A549 (cell line): ENCODE measurements around the gene C16orf92. TPM values are rescaled to one million over a fixed set of nuclear protein-coding genes. Genes with fewer than 3 reads are reported as not detected.

ENCODE experiments used
- ATAC-seq, 2 experiments: fragments of 200-7000 bp in 1 of 2; fragments of >200 bp in 1 of 2; cut with Nextera tagmentation in 1 of 2; cut with Tn5 transposase in 1 of 2; 3 replicates each; pipeline versions ENCODE4 v1.8.0 to v1.9.1; 2018 to 2020; ENCODE audit warnings: mild to moderate bottlenecking in 1 of 2, moderate library complexity in 1 of 2
- CTCF ChIA-PET: fragments of 300-600 bp; sonication (Branson Sonifier 250); formaldehyde crosslinking; extraction: SDS; loops from one replicate; lab custom pipeline; 2021; ENCODE audit warnings: antibody characterized with exemption, inconsistent platforms; lab: Yijun Ruan, JAX
- POLR2A ChIA-PET: fragments of 350-600 bp; formaldehyde crosslinking; extraction: SDS; loops from one replicate; lab custom pipeline; 2021; ENCODE audit warnings: antibody characterized with exemption, inconsistent platforms; lab: Yijun Ruan, JAX
- DNase-seq, 2 experiments: peaks; one replicate each; pipeline versions ENCODE4 v3.0.0 to v3.0.0-alpha.2; 2011 to 2016; ENCODE audit warnings: low read depth in 1 of 2, low spot score in 1 of 2
- FAIRE-seq: peaks from 2 replicates; lab custom pipeline; 2011; peaks lifted over from hg19 to GRCh38; lab: Jason Lieb, UNC
- H3K27ac ChIP-seq, 2 experiments: fragments of >200 bp; sonication (Bioruptor Twin); formaldehyde crosslinking; 3 replicates each; pipeline ENCODE4 v1.5.1; 2016 to 2017
- H3K4me1 ChIP-seq: fragments of >200 bp; sonication (Bioruptor Twin); formaldehyde crosslinking; 3 replicates; pipeline ENCODE4 v1.6.1; 2016
- H3K4me2 ChIP-seq: fragments of >200 bp; sonication (Bioruptor Twin); formaldehyde crosslinking; 3 replicates; pipeline ENCODE4 v1.6.1; 2016
- H3K4me3 ChIP-seq: fragments of >200 bp; sonication (Bioruptor Twin); formaldehyde crosslinking; 3 replicates; pipeline ENCODE4 v1.5.1; 2016
- H3K9me3 ChIP-seq: fragments of >200 bp; sonication (Bioruptor Twin); formaldehyde crosslinking; 3 replicates; pipeline ENCODE4 v1.6.1; 2016
- CHD2 ChIP-seq: fragments of 150-350 bp; IDR thresholded peaks from 2 replicates; pipeline ENCODE4 v1.6.1; 2014; ENCODE audit warnings: low read length; ENCODE audit not compliant: partially characterized antibody
- CHD4 ChIP-seq: fragments of 200-600 bp; sonication (generic); IDR thresholded peaks from 2 replicates; pipeline ENCODE4 v1.6.1; 2016; ENCODE audit warnings: antibody characterized with exemption, mild to moderate bottlenecking, borderline replicate concordance
- EHF ChIP-seq: fragments of 250-450 bp; sonication (Bioruptor Pico); IDR thresholded peaks from 2 replicates; pipeline ENCODE4 v1.5.0; 2020; ENCODE audit warnings: mild to moderate bottlenecking
- EHMT2 ChIP-seq: fragments of 200-600 bp; sonication (generic); IDR thresholded peaks from 2 replicates; pipeline ENCODE4 v1.6.1; 2016; ENCODE audit warnings: antibody characterized with exemption, low read depth, mild to moderate bottlenecking, moderate library complexity
- EP300 ChIP-seq, 2 experiments: fragments of >200 bp; sonication (Bioruptor Twin); formaldehyde crosslinking; IDR thresholded peaks; 2 replicates in 1 of 2; 3 replicates in 1 of 2; pipeline ENCODE4 v1.6.1; 2016 to 2017
- FOSB ChIP-seq: fragments of 250-450 bp; sonication (Bioruptor Pico); IDR thresholded peaks from 2 replicates; pipeline ENCODE4 v1.5.0; 2020; ENCODE audit warnings: mild to moderate bottlenecking, moderate library complexity
- HDAC2 ChIP-seq: fragments of 200-600 bp; sonication (generic); IDR thresholded peaks from 2 replicates; pipeline ENCODE4 v1.6.1; 2016
- HES2 ChIP-seq: fragments of >200 bp; sonication (Bioruptor Twin); formaldehyde crosslinking; IDR thresholded peaks from 2 replicates; pipeline ENCODE4 v1.6.1; 2016
- HMGXB4 ChIP-seq: fragments of 250-450 bp; sonication (Bioruptor Pico); IDR thresholded peaks from 2 replicates; pipeline ENCODE4 v1.5.0; 2021; ENCODE audit warnings: mild to moderate bottlenecking, moderate library complexity, borderline replicate concordance
- HOXB13 ChIP-seq: fragments of 250-450 bp; sonication (Bioruptor Pico); IDR thresholded peaks from 2 replicates; pipeline ENCODE4 v1.5.0; 2020; ENCODE audit warnings: low read depth, mild to moderate bottlenecking, moderate library complexity
- HOXB5 ChIP-seq: fragments of 250-450 bp; sonication (Bioruptor Pico); IDR thresholded peaks from 2 replicates; pipeline ENCODE4 v1.5.0; 2020; ENCODE audit warnings: mild to moderate bottlenecking, moderate library complexity
- JUNB ChIP-seq: fragments of >200 bp; sonication (Bioruptor Twin); formaldehyde crosslinking; IDR thresholded peaks from 2 replicates; pipeline ENCODE4 v1.6.1; 2016
- KDM1A ChIP-seq: fragments of 200-600 bp; sonication (generic); IDR thresholded peaks from 2 replicates; pipeline ENCODE4 v1.6.1; 2016; ENCODE audit warnings: low read depth, mild to moderate bottlenecking
- KDM5A ChIP-seq: fragments of 200-600 bp; sonication (generic); IDR thresholded peaks from 2 replicates; pipeline ENCODE4 v1.6.1; 2016; ENCODE audit warnings: antibody characterized with exemption, mild to moderate bottlenecking
- MAFK ChIP-seq: fragments of 450-650 bp; IDR thresholded peaks from 2 replicates; pipeline ENCODE4 v1.6.1; 2014; ENCODE audit not compliant: partially characterized antibody
- NFE2L2 ChIP-seq: fragments of 150-350 bp; conservative IDR thresholded peaks from 2 replicates; pipeline ENCODE4 v1.6.1; 2014; ENCODE audit warnings: low read length
- NPAS2 ChIP-seq: fragments of 250-450 bp; sonication (Bioruptor Pico); IDR thresholded peaks from 2 replicates; pipeline ENCODE4 v1.8.0; 2022; ENCODE audit warnings: mild to moderate bottlenecking, moderate library complexity, borderline replicate concordance
- POLR2AphosphoS2 ChIP-seq: conservative IDR thresholded peaks from 2 replicates; pipeline ENCODE4 v1.6.1; 2012; ENCODE audit warnings: low read length, improper control_type of control experiment, inconsistent platforms
- RAD21 ChIP-seq, 2 experiments: fragments of >200 bp in 1 of 2; sonication (Bioruptor Twin) in 1 of 2; formaldehyde crosslinking in 1 of 2; IDR thresholded peaks in 1 of 2; conservative IDR thresholded peaks in 1 of 2; 2 replicates in 1 of 2; 3 replicates in 1 of 2; pipeline ENCODE4 v1.6.1; 2012 to 2018; ENCODE audit warnings: inconsistent platforms in 1 of 2
- RARB ChIP-seq: fragments of 250-450 bp; sonication (Bioruptor Pico); IDR thresholded peaks from 2 replicates; pipeline ENCODE4 v1.8.0; 2021; ENCODE audit warnings: mild to moderate bottlenecking, moderate library complexity
- SMC3 ChIP-seq: fragments of >200 bp; sonication (Bioruptor Twin); formaldehyde crosslinking; IDR thresholded peaks from 3 replicates; pipeline ENCODE4 v1.6.1; 2018; ENCODE audit warnings: inconsistent platforms
- ZNF302 ChIP-seq: fragments of 250-450 bp; sonication (Bioruptor Pico); IDR thresholded peaks from 2 replicates; pipeline ENCODE4 v1.9.0; 2021; ENCODE audit warnings: inconsistent platforms, mild to moderate bottlenecking, moderate library complexity
- ZSCAN20 ChIP-seq: fragments of 250-450 bp; sonication (Bioruptor Pico); IDR thresholded peaks from 2 replicates; pipeline ENCODE4 v1.8.0; 2022; ENCODE audit warnings: mild to moderate bottlenecking, moderate library complexity
- WGBS: methylation state at CpG from one replicate; pipeline ENCODE4 v1.1.6; 2017; ENCODE audit errors: missing lambda C conversion rate; 5-methylcytosine and 5-hydroxymethylcytosine counted together
- polyA plus RNA-seq, 4 experiments: library from polyadenylated mRNA; depleted of rRNA in 3 of 4; stranded (reverse); fragments of >200 nt; fragmentation: RNase III in 1 of 4; extraction: RNeasy Plus Mini Kit Qiagen cat#74134 plus additional on column Dnase treatment in 1 of 4; gene quantifications; 2 replicates in 3 of 4; 3 replicates in 1 of 4; pipeline ENCODE4 v1.2.3, GENCODE V29; 2011 to 2017

C16orf92 gene
- polyA plus RNA-seq, 2 of the 4 experiments (the other 2 are of a cell fraction), result not detected

GRCh38 chr16:29985271-29985811 is 37.7 kb upstream of the C16orf92 start:
- FAIRE-seq (no peak), ATAC-seq (no peak), DNase-seq (no peak)
- POLR2A ChIA-PET, result interaction anchor here (1.0 to 1.2 kb wide), 3 partner anchors 8 to 161 kb away, joined by 3 to 6 read pairs (median 3); partner anchors contain the start of gene TAOK2
- no peaks in the 10 kb centered on the region for H3K4me1 ChIP-seq
- no peak overlapping the region for H3K4me2 ChIP-seq
- CTCF ChIA-PET, result interaction anchor here (0.6 to 5.3 kb wide), 5 partner anchors 10 to 169 kb away, joined by 3 to 22 read pairs (median 3); partner anchors contain the start of gene C16orf92
- no peak overlapping the region for H3K27ac ChIP-seq
- 98% methylated on average over 27 of the region's 28 CpGs for WGBS
- no peak overlapping the region for H3K4me3 ChIP-seq
- TF ChIP-seq EP300 (IDR thresholded peaks at IDR 0.05) (no peak), SMC3 (no peak), POLR2AphosphoS2 (no peak), KDM1A (no peak), JUNB (no peak), ZNF302 (CRISPR knock-in tag) (no peak), HES2 (no peak)
- H3K9me3 ChIP-seq, result no peaks in the 10 kb centered on the region

- TF ChIP-seq HOXB13, result no peak
- TF ChIP-seq NPAS2 (CRISPR knock-in tag), result no peak
- TF ChIP-seq FOSB (CRISPR knock-in tag), result no peak
- TF ChIP-seq NFE2L2, result no peak
- TF ChIP-seq MAFK, result no peak
- TF ChIP-seq KDM5A, result no peak
- TF ChIP-seq HDAC2, result no peak
- TF ChIP-seq RAD21 (conservative IDR thresholded peaks at IDR 0.05 in 1 of 2, IDR thresholded peaks at IDR 0.05 in 1 of 2), result no peak
- no peak for TF ChIP-seq EHMT2
- TF ChIP-seq HMGXB4 (CRISPR knock-in tag), result no peak
- no peak for TF ChIP-seq RARB (CRISPR knock-in tag)
- no peak for TF ChIP-seq POLR2AphosphoS2
- no peak for TF ChIP-seq HES2
- no peak for TF ChIP-seq CHD2
- no peak for TF ChIP-seq ZNF302 (CRISPR knock-in tag)
- TF ChIP-seq EHF (CRISPR knock-in tag), result no peak
- no peak for TF ChIP-seq ZSCAN20 (CRISPR knock-in tag)
- no peak for TF ChIP-seq CHD4
- no peak for TF ChIP-seq HOXB5 (CRISPR knock-in tag)
- DNase-seq, result no peak
- Histone ChIP-seq H3K9me3 (no peaks in the 10 kb centered on the region), H3K4me2 (no peak overlapping the region), H3K27ac (no peak overlapping the region), H3K4me3 (no peak overlapping the region), H3K4me1 (no peaks in the 10 kb centered on the region)
- FAIRE-seq, result no peak
- ATAC-seq, result no peak
- WGBS, result 94% methylated on average over 20 of the region's 20 CpGs
- POLR2A ChIA-PET, result no interaction called here
- CTCF ChIA-PET, result interaction anchor here (0.7 to 5.3 kb wide), 2 partner anchors 19 to 169 kb away, joined by 3 to 22 read pairs; no protein-coding TSS in a partner anchor
Observed at GRCh38 chr16:29986231-29986630, 36.8 kb upstream of the C16orf92 start.
